ENCODE results near the gene CHRNE.

GRCh38 chr17:4891411-4892410 is 11.2 kb downstream of the CHRNE start:
- TF ChIP-seq, protein P1, sequence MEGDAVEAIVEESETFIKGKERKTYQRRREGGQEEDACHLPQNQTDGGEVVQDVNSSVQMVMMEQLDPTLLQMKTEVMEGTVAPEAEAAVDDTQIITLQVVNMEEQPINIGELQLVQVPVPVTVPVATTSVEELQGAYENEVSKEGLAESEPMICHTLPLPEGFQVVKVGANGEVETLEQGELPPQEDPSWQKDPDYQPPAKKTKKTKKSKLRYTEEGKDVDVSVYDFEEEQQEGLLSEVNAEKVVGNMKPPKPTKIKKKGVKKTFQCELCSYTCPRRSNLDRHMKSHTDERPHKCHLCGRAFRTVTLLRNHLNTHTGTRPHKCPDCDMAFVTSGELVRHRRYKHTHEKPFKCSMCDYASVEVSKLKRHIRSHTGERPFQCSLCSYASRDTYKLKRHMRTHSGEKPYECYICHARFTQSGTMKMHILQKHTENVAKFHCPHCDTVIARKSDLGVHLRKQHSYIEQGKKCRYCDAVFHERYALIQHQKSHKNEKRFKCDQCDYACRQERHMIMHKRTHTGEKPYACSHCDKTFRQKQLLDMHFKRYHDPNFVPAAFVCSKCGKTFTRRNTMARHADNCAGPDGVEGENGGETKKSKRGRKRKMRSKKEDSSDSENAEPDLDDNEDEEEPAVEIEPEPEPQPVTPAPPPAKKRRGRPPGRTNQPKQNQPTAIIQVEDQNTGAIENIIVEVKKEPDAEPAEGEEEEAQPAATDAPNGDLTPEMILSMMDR (IDR thresholded peaks at IDR 0.05) = no peak
- no peak for TF ChIP-seq POLR2A (IDR thresholded peaks at IDR 0.05)

All from body of pancreas (tissue), 4 donors.